HG03097 (cell line): ENCODE results near the gene COG6.

Experiments used
- ATAC-seq: cut with Tn5 transposase; IDR thresholded peaks from one replicate; pipeline ENCODE4 v1.9.1; 2021; ENCODE audit not compliant: unreplicated experiment, low FRiP score

The COG6 gene

DNA sequence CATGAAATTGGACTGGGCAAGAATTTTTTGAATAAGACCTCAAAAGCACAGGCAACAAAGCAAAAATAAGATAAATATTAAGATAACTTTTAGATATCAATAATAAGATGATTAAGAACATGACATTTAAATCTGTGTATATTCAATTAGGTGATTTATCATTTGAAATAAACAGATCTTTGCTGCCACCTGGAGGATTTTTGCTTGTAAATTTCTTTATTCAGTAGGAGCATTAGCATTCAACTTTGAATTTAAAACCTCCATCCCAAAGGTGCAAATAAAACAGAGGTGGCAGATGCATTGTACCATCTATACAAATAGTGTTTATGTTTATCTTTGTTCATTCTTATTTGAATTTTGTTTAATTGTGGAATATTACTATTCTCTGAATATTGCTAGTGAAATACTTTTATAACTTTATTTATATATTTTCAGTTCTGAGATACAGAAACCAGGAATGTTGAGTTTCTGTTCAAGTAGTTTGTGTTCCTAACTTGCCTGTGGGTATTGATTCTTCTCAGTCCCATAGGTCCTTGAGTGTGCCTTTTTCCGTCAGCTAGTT lies 20.9 kb downstream of the COG6 start:
- no peak for ATAC-seq

GRCh38 chr13:39682310-39682709 lies 26.8 kb downstream of the COG6 start:
- peak; percentile 50 for ATAC-seq

DNA sequence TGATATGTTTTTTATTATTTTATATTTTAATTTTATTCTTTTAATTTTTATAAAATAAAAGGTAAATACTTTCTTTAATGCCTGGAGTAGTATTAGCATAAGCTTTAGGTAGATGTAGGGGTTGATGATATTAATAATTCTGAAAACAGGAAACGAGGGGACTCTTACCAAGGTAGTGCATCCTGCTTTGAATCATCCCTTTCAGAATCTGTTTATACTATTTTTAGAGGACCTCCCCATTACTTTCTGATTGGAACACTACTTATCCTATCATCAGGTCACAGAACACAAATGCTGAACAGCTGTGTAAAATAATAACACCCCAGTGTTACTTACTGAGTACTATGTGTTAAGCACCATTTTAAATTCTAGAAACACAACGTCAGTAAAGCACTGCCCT lies 27.3 kb downstream of the COG6 start:
- ATAC-seq: peak; percentile 54

DNA sequence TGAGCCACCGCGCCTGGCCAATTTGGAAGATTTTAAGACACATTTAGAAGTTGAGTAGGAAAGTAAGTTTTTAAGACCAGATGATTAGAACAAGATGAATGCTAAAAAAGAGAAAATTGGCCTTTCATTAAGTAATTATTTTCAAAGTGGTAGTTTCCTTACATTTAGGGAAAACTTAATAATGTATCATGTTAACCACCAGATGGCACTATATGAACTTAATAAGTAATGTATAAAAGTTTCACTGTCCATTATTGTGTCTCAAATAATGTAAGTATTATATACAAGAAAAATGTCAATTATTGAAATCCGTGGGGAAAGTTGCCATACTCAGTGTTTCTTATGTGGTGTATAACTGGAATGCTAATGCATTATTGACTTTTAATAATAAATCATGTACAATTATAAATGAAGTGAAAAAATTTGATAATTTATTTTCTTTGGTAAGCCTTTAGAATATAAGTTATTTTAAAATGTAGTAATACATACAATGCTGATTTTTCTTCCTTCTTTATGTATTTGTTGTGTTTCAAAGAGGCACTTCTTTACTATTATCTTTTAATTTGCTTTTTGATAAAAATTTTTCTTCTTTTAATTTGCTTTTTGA lies 29.2 kb downstream of the COG6 start:
- no peak for ATAC-seq

DNA sequence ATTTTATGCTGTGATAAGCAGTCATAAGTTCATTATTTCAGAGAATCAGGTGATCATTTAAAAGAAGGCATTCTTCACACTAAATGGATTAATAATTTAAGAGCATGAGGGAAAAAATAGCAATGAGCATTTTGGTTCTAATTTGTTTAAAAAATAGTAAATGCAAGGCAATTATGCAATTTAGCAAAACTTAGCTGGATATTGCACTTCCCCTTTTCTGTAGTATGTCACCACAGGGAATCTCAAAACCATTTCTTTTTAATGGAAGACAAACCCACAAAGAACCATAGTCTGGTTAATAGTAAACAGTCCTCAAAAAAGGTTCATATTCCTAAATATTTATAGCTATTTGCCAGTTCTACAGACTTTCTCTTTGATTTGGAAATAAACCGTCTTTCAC lies 30.2 kb downstream of the COG6 start:
- no peak for ATAC-seq

DNA sequence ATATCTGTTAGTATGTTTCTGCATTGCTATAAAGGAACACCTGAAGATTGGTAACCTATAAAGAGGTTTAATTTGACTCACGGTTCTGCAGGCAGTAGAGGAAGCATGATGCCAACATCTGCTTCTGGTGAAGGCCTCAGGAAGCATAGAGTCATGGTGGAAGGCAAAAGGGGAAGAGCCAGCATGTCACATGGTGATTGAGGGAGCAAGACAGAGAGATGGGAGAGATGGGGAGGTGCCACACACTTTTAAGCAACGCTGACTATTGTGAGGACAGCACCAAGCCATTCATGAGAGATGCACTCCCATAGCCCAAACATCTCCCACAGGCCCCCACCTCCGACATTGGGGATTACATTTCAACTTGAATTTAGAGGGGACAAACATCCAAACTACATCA lies 32.8 kb downstream of the COG6 start:
- ATAC-seq: no peak

DNA sequence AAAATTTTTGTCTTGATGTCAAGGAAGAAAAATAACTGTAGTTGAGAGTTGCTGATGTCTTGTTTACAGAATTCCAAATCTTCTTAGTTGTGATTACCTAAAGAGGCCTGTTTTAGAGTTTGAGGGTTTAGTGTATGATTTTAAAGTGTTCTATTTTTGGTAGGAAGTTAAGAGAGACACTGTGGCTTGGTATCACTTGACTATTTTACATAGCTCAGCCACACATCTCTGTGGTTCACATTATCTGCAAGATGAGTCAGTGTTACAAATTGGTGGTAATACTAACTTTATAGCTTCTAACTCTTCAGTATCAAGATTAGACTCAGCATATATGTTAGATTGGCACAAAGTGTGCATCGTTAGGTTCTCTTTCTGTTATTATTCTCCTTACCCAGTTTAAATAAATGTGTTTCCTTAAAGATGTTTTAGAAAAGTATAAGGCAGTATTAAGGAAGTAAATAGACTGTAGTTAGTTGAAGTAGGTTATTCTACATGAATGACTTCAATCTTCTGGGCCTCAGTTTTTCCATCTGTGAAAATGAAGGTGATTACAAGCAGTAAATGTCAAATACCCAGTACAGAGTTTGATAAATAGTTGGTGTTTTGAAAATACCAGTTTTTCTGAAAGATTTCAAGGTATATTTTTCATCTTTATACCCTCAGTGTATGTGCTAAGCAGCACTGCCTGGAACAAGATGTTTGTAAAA lies 33.4 kb downstream of the COG6 start:
- peak; percentile 51 for ATAC-seq

DNA sequence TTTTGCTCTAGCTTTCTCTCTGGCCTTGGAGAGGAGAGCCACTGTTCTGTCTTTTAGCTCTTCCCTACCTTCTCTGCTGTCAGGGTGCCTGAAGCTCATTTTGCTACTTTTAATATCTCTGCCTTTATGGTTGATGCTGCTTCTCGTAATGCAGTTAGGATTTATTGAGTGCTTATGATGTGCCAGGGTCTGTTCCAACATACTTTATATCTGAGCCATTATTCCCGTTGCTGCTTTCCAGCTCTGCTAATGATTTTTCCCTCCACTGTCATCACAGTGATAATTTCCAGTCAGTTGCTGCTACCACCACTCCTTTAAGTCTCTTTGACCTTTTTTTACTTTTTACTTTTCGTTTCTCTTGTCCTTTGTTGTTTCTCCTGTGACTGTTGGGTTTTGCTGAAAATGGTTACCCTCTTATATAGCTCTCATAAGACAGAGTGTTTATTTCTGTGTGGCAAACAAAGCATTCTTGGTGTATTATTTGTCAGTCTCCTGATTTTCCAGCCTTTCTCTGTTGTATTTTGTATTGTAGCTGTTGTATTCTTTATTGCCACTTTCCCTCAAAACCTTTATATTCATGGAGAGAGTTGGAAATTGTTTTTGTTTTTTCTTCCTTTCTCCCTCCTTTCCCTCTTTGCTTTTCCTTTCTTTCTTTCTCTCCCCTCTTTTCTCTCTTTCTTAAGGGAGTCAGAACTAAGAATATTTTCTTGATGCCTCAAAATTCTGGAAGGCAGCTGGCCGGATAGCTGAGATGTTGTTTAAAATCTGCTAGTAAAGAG lies 37.4 kb downstream of the COG6 start:
- ATAC-seq: no peak

DNA sequence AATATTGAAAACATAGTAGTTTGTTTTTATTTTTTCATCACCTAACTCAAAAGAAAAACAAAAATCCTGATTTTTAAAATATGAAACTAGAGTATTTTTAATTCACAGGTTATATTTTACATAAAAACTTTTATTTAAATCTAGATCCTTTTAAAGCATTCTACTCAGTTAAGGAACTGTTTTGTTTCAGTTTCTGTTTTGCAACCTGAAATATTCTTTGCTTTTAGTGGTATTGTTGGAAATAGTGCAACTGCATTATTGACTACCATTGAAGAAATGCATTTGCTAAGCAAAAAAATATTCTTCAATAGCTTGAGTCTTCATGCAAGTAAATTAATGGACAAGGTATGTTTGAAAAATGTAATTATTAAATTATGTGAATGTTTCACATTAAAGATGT lies 43.8 kb downstream of the COG6 start:
- ATAC-seq: no peak

GRCh38 chr13:39712626-39713025 lies 57.2 kb downstream of the COG6 start:
- ATAC-seq: no peak

GRCh38 chr13:39729156-39729555 lies 73.7 kb downstream of the COG6 start:
- ATAC-seq: no peak

DNA sequence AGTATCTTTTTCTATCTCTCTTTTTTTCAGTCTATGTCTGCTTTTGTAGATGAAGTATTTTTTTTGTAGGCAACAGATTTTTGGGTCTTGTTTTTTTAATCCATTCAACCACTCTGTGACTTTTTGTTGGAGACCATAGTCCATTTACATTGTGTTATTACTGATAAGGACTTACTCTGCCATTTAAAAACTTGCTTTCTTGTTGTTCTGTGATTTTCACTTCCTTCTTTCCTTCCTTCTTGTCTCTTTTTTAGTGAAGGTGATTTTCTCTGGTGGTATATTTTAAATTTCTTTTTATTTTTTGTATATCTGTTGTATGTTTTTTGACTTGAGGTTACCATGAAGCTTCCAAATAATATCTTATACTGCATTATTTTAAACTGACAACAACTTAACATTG lies 79.5 kb downstream of the COG6 start:
- no peak for ATAC-seq

DNA sequence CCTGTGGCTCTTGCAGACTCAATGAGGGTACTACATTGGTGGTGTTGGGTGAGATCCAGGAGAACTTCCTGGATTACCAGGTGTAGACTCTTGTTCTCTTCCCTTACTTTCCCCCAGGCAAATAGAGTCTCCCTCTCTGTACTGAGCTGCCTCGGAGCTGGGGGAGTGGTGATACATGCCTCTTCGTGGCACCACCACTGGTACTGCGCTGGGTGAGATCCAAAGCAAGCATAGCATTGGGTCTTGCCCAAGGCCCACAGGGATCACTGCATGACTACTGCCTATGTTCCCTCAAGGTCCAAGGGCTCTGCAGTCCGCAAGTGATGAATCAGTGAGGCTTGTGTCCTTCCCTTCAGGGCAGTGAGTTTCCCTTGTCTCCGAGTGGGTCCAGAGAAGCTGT lies 81.6 kb downstream of the COG6 start:
- ATAC-seq: no peak

- no peak for ATAC-seq
Observed at GRCh38 chr13:39740761-39741160, 85.3 kb downstream of the COG6 start.

- ATAC-seq: no peak
Observed at GRCh38 chr13:39748961-39749360, 93.5 kb downstream of the COG6 start.

DNA sequence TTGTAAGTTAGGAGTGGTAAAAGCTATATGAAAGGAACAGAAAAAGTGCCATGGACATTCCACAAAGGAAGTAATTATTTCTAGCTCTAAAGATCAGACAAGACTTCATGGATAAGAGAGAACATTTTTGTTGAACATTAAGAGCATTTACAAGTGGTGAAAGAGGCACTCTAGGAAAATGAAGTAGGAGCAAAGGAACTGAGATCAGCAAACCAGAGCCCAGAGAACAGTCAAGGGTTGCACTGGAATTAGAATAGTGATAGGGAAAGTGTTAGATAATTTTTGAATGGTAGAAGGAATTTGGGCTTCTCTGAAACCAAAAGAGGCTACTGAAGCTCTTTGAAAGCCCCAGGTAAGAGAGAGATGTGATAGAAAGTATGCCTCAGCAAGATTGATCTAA lies 94.1 kb downstream of the COG6 start:
- no peak for ATAC-seq

DNA sequence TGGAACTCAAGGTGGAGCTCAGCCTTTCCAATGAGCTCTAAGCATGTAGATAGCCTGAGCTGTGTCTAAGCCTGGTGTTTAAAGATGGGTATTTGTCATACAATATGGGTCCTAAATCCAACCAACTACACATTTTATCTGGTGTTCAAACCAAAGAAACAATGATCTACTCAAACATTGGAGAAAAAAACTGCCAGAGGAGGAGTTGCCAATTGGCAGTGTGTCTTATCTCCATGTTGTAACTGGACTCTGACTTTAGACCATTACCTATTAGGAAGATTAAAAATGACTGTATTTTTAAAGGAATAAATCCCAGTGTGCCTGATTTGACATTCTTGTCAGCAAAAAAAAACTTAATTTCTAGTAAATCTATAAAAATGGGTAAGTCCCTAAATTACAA lies 96.3 kb downstream of the COG6 start:
- no peak for ATAC-seq

DNA sequence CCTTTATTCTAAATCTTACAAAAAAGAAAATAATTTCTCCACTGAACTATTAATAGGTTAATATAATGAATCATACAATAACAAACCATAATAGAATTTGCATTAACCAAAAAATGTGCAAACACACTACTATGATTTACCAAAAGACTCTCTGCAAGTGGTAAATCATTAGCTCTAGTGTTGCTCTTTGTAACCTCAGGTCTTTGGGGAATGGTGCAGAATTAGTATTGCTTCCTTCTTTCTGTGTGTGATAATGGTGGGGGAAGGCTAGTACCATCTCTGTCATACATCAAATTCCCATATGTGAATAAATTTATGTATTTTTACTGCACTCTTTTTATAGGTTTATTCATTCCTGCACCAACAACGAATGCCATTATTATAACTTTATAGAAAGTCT lies 105.1 kb downstream of the COG6 start:
- peak; percentile 99 for ATAC-seq

GRCh38 chr13:39765801-39766463 lies 110.5 kb downstream of the COG6 start:
- no peak for ATAC-seq

- ATAC-seq: no peak
Observed at GRCh38 chr13:39766464-39767158, 111.1 kb downstream of the COG6 start.
